Suprapubic skin (tissue), 4 donors: ENCODE measurements around the gene MCRIP2. TPM values are rescaled to one million over a fixed set of nuclear protein-coding genes. Genes with fewer than 3 reads are reported as not detected.

Experiments
- DNase-seq, 2 donors: peaks; one replicate each; pipeline ENCODE4 v3.0.0-alpha.2; 2019; ENCODE audit warnings: low spot score in 2 of 2
- H3K27ac ChIP-seq: fragments of 200-600 bp; sonication (generic); one replicate; pipeline ENCODE4 v1.5.1; 2019
- H3K27me3 ChIP-seq: fragments of 200-600 bp; sonication (generic); one replicate; pipeline ENCODE4 v1.5.1; 2019
- H3K36me3 ChIP-seq: fragments of 200-600 bp; sonication (generic); one replicate; pipeline ENCODE4 v1.5.1; 2019
- H3K4me1 ChIP-seq: fragments of 200-600 bp; sonication (generic); one replicate; pipeline ENCODE4 v1.5.1; 2019
- H3K4me3 ChIP-seq: fragments of 200-600 bp; sonication (generic); one replicate; pipeline ENCODE4 v1.5.1; 2019; ENCODE audit warnings: mild to moderate bottlenecking
- H3K9me3 ChIP-seq: fragments of 200-600 bp; sonication (generic); one replicate; pipeline ENCODE4 v1.5.1; 2019
- CTCF ChIP-seq, 2 donors: fragments of 200-600 bp in 1 of 2; fragments of 450-650 bp in 1 of 2; sonication (generic) in 1 of 2; IDR thresholded peaks; one replicate each; pipeline ENCODE4 v1.5.1; 2016 to 2019; ENCODE audit warnings: antibody characterized with exemption in 2 of 2, mild to moderate bottlenecking in 1 of 2, moderate library complexity in 1 of 2
- EP300 ChIP-seq: sonication (generic); formaldehyde crosslinking; IDR thresholded peaks from one replicate; pipeline ENCODE4 v1.6.1; 2017; ENCODE audit warnings: antibody characterized with exemption
- POLR2A ChIP-seq, 2 donors: fragments of 450-650 bp; IDR thresholded peaks; one replicate each; pipeline ENCODE4 v1.6.1; 2017; ENCODE audit warnings: antibody characterized with exemption in 2 of 2, mild to moderate bottlenecking in 2 of 2, moderate library complexity in 2 of 2
- POLR2AphosphoS5 ChIP-seq, 3 donors: sonication (generic); formaldehyde crosslinking; IDR thresholded peaks; one replicate each; pipeline ENCODE4 v1.6.1; 2017; ENCODE audit warnings: antibody characterized with exemption in 3 of 3
- WGBS: methylation state at CpG from one replicate; pipeline ENCODE4 v1.1.5; 2018; 5-methylcytosine and 5-hydroxymethylcytosine counted together
- total RNA-seq, 4 donors: library from RNA; depleted of rRNA; stranded (reverse); fragments of >200 nt; gene quantifications; one replicate each; pipeline ENCODE4 v1.1.0, GENCODE V29; 2016

Gene MCRIP2
- 10 to 100 TPM; 10.3 to 29.8 (median 24.2) TPM for total RNA-seq

GRCh38 chr16:641326-642188, at the start of gene MCRIP2:
TSS of gene MCRIP2 (plus strand) at chr16:641828. CDS start at chr16:641992, 164 bp downstream.
- Histone ChIP-seq H3K36me3 (no peaks in the 10 kb centered on the region), H3K9me3 (no peaks in the 10 kb centered on the region), H3K4me1 (peaks cover 39% of the 10 kb centered on the region), H3K27me3 (no peaks in the 10 kb centered on the region), H3K4me3 (peak within 1 kb of the TSS; percentile 89), H3K27ac (peak within 1 kb of the TSS; percentile 84)
- DNase-seq = no peak
- TF ChIP-seq EP300 (no peak), POLR2AphosphoS5 (IDR thresholded peaks at IDR 0.05) (no peak), POLR2A (IDR thresholded peaks at IDR 0.05) (peak in 1 of 2 donors; percentile 2), CTCF (IDR thresholded peaks at IDR 0.05) (no peak)
- WGBS = no CpG with 5 or more reads among the region's 81 CpGs

- peak overlapping the region; percentile 84 for H3K4me3 ChIP-seq
- 58% methylated on average over 8 of the region's 15 CpGs for WGBS
- no peak for DNase-seq
Observed at GRCh38 chr16:591892-592517, 49.6 kb upstream of the MCRIP2 start.

GRCh38 chr16:592518-593306, 48.9 kb upstream of the MCRIP2 start:
- peak overlapping the region; percentile 91 for H3K27ac ChIP-seq
- peak overlapping the region; percentile 84 for H3K4me3 ChIP-seq
- peaks cover 75% of the 10 kb centered on the region for H3K4me1 ChIP-seq
- H3K27me3 ChIP-seq = no peaks in the 10 kb centered on the region
- TF ChIP-seq POLR2AphosphoS5 (IDR thresholded peaks at IDR 0.05) = peak in 1 of 3 donors; percentile 60
- no peak for TF ChIP-seq POLR2A (IDR thresholded peaks at IDR 0.05)
- peak; percentile 23 to 51 for TF ChIP-seq CTCF (IDR thresholded peaks at IDR 0.05)
- TF ChIP-seq EP300 = no peak
- peak in 1 of 2 donors; percentile 78 for DNase-seq
- no peaks in the 10 kb centered on the region for H3K36me3 ChIP-seq
- no peaks in the 10 kb centered on the region for H3K9me3 ChIP-seq
- 47% methylated on average over 22 of the region's 24 CpGs for WGBS

More at GRCh38 chr16:591892-592517, 49.6 kb upstream of the MCRIP2 start:
- Histone ChIP-seq H3K4me1 (peaks cover 82% of the 10 kb centered on the region), H3K27me3 (no peaks in the 10 kb centered on the region), H3K27ac (peak overlapping the region; percentile 91), H3K36me3 (no peaks in the 10 kb centered on the region), H3K9me3 (no peaks in the 10 kb centered on the region)
- TF ChIP-seq POLR2A (IDR thresholded peaks at IDR 0.05) (no peak), POLR2AphosphoS5 (IDR thresholded peaks at IDR 0.05) (no peak), EP300 (no peak)

- H3K27ac ChIP-seq = peak overlapping the region; percentile 91
- no peaks in the 10 kb centered on the region for H3K27me3 ChIP-seq
- TF ChIP-seq POLR2A (IDR thresholded peaks at IDR 0.05) (no peak), EP300 (no peak), POLR2AphosphoS5 (IDR thresholded peaks at IDR 0.05) (no peak), CTCF (IDR thresholded peaks at IDR 0.05) (no peak)
- H3K4me3 ChIP-seq = peak overlapping the region; percentile 84
- no peaks in the 10 kb centered on the region for H3K9me3 ChIP-seq
- no peak for DNase-seq
- H3K4me1 ChIP-seq = peaks cover 68% of the 10 kb centered on the region
- H3K36me3 ChIP-seq = no peaks in the 10 kb centered on the region
- 30% methylated on average over 8 of the region's 9 CpGs for WGBS
Observed at GRCh38 chr16:593406-593805, 48.2 kb upstream of the MCRIP2 start.

- Histone ChIP-seq H3K27ac (peak overlapping the region; percentile 91), H3K9me3 (no peaks in the 10 kb centered on the region), H3K36me3 (peaks cover 1% of the 10 kb centered on the region), H3K4me1 (peaks cover 65% of the 10 kb centered on the region), H3K27me3 (no peaks in the 10 kb centered on the region), H3K4me3 (peak overlapping the region; percentile 18)
- DNase-seq = no peak
- WGBS = 10% methylated on average over 2 of the region's 16 CpGs
- TF ChIP-seq POLR2A (IDR thresholded peaks at IDR 0.05) = no peak
- TF ChIP-seq POLR2AphosphoS5 (IDR thresholded peaks at IDR 0.05) = no peak
- TF ChIP-seq EP300 = no peak
- no peak for TF ChIP-seq CTCF (IDR thresholded peaks at IDR 0.05)
Observed at GRCh38 chr16:593807-594206, 47.8 kb upstream of the MCRIP2 start.
